ENCODE data around the gene ENPP7.

Gene ENPP7

GRCh38 chr17:79778504-79779083 is 47.9 kb downstream of the ENPP7 start (continued):
- TF ChIP-seq ZNF518A (tag by site-specific recombination; conservative IDR thresholded peaks at IDR 0.05; ENCODE audit: low read depth) = no peak
- TF ChIP-seq ZBTB17 (tag by site-specific recombination; IDR thresholded peaks at IDR 0.05) = no peak
- TF ChIP-seq PATZ1 (tag by site-specific recombination; IDR thresholded peaks at IDR 0.05) = peak; percentile 93
- no peak for TF ChIP-seq AEBP2 (tag by site-specific recombination; IDR thresholded peaks at IDR 0.05; ENCODE audit: borderline replicate concordance)
- no peak for TF ChIP-seq ZNF416 (tag by site-specific recombination; IDR thresholded peaks at IDR 0.05)
- no peak for TF ChIP-seq ZNF521 (tag by site-specific recombination; IDR thresholded peaks at IDR 0.05)
- no peak for TF ChIP-seq ZNF501 (tag by site-specific recombination; IDR thresholded peaks at IDR 0.05)
- TF ChIP-seq ZNF138 (tag by site-specific recombination; IDR thresholded peaks at IDR 0.05; ENCODE audit: borderline replicate concordance) = no peak
- no peak for TF ChIP-seq ZNF561 (tag by site-specific recombination; IDR thresholded peaks at IDR 0.05; ENCODE audit: borderline replicate concordance)
- TF ChIP-seq ZNF391 (tag by site-specific recombination; IDR thresholded peaks at IDR 0.05; ENCODE audit: borderline replicate concordance, low read depth) = peak; percentile 46; the same call in 1 of the 2 replicates
- no peak for TF ChIP-seq ZBTB1 (tag by site-specific recombination; IDR thresholded peaks at IDR 0.05)
- no peak for TF ChIP-seq ZNF155 (tag by site-specific recombination; IDR thresholded peaks at IDR 0.05)
- 0 out of 2 replicates have a peak, but pooled peaks have one; percentile 57 for TF ChIP-seq KLF7 (tag by site-specific recombination; IDR thresholded peaks at IDR 0.05; ENCODE audit: borderline replicate concordance)
- TF ChIP-seq HIC1 (tag by site-specific recombination; IDR thresholded peaks at IDR 0.05) = peak; percentile 73
- peak; percentile 57 for TF ChIP-seq SP3 (tag by site-specific recombination; IDR thresholded peaks at IDR 0.05)
- no peak for TF ChIP-seq ZNF555 (tag by site-specific recombination; conservative IDR thresholded peaks at IDR 0.05)
- no peak for TF ChIP-seq ZNF473 (tag by site-specific recombination; IDR thresholded peaks at IDR 0.05)
- no peak; the same call in 1 of the 2 replicates for TF ChIP-seq YY1 (tag by site-specific recombination; IDR thresholded peaks at IDR 0.05)
- no peak for TF ChIP-seq ZIC2 (tag by site-specific recombination; IDR thresholded peaks at IDR 0.05)
- TF ChIP-seq ZNF26 (tag by site-specific recombination; IDR thresholded peaks at IDR 0.05) = no peak
- no peak for TF ChIP-seq ZNF354C (tag by site-specific recombination; IDR thresholded peaks at IDR 0.05; ENCODE audit: borderline replicate concordance, low read depth)
- TF ChIP-seq ZNF76 (tag by site-specific recombination; IDR thresholded peaks at IDR 0.05; ENCODE audit: borderline replicate concordance, low read depth) = no peak
- TF ChIP-seq IKZF3 (tag by site-specific recombination; IDR thresholded peaks at IDR 0.05) = peak; percentile 8; the same call in 1 of the 2 replicates
- TF ChIP-seq ZSCAN23 (tag by site-specific recombination; IDR thresholded peaks at IDR 0.05) = no peak
- TF ChIP-seq YY2 (tag by site-specific recombination; IDR thresholded peaks at IDR 0.05) = no peak
- TF ChIP-seq SP2 (tag by site-specific recombination; IDR thresholded peaks at IDR 0.05) = no peak
- TF ChIP-seq ZNF785 (tag by site-specific recombination; IDR thresholded peaks at IDR 0.05) = no peak
- TF ChIP-seq ZNF843 (tag by site-specific recombination; IDR thresholded peaks at IDR 0.05) = 0 out of 2 replicates have a peak, but pooled peaks have one; percentile 26
- no peak for TF ChIP-seq MZF1 (tag by site-specific recombination; IDR thresholded peaks at IDR 0.05; ENCODE audit: borderline replicate concordance)

Data from HEK293 (cell line).